NCI-H2107 treated with DMSO at 0.1 percent for 48 hours (cell line): ENCODE measurements around the gene CRLF2.
"Not testable (repeated sequence)": the region's sequence is repeated elsewhere in the genome, so short reads cannot be mapped to it uniquely, and the experiment has no call there.

Source experiments
- DNase-seq: peaks from one replicate; lab custom pipeline; 2025; ENCODE audit not compliant: unreplicated experiment; lab: John Stamatoyannopoulos, UW

The CRLF2 gene

GRCh38 chrX:1212532-1212931 lies at the start of gene CRLF2:
Gene CRLF2 (minus strand): TSS chrX:1212649. CDS start chrX:1212634, 15 bp downstream.
- no peak for DNase-seq

- not testable (repeated sequence) for DNase-seq
Observed at GRCh38 chrX:1261771-1262170, 49.3 kb upstream of the CRLF2 start.

GRCh38 chrX:1261285-1261684 lies 48.8 kb upstream of the CRLF2 start:
- DNase-seq: no peak

GRCh38 chrX:1252861-1253260 lies 40.4 kb upstream of the CRLF2 start:
- no peak for DNase-seq

- no peak for DNase-seq
Observed at GRCh38 chrX:1249101-1249887, 36.8 kb upstream of the CRLF2 start.

GRCh38 chrX:1248331-1249061 lies 36.0 kb upstream of the CRLF2 start:
- DNase-seq: no peak

- peak; percentile 2 for DNase-seq
Observed at GRCh38 chrX:1246816-1247215, 34.4 kb upstream of the CRLF2 start.

- no peak for DNase-seq
Observed at GRCh38 chrX:1244164-1245076, 32.0 kb upstream of the CRLF2 start.

- DNase-seq: no peak
Observed at GRCh38 chrX:1242891-1243402, 30.5 kb upstream of the CRLF2 start.

- DNase-seq: not testable (repeated sequence)
Observed at GRCh38 chrX:1240551-1240950, 28.1 kb upstream of the CRLF2 start.

GRCh38 chrX:1239681-1240142 lies 27.3 kb upstream of the CRLF2 start:
- DNase-seq: no peak

- DNase-seq: no peak
Observed at GRCh38 chrX:1231850-1232465, 19.5 kb upstream of the CRLF2 start.

GRCh38 chrX:1228101-1228500 lies 15.7 kb upstream of the CRLF2 start:
- DNase-seq: not testable (repeated sequence)

- no peak for DNase-seq
Observed at GRCh38 chrX:1226249-1226648, 13.8 kb upstream of the CRLF2 start.

- no peak for DNase-seq
Observed at GRCh38 chrX:1224954-1225353, 12.5 kb upstream of the CRLF2 start.

GRCh38 chrX:1223242-1223600 lies 10.8 kb upstream of the CRLF2 start:
- no peak for DNase-seq

- DNase-seq: no peak
Observed at GRCh38 chrX:1222531-1223241, 10.2 kb upstream of the CRLF2 start.

- no peak for DNase-seq
Observed at GRCh38 chrX:1221296-1221845, 8.9 kb upstream of the CRLF2 start.

GRCh38 chrX:1218286-1218685 lies 5.8 kb upstream of the CRLF2 start:
- no peak for DNase-seq
